Activated naive CD8-positive, alpha-beta T cell (primary cell): ENCODE measurements around the gene KLHL28.
A peak's percentile ranks its signal among the peaks of the same experiment; 100 is the strongest.

Experiments
- H3K27ac Mint-ChIP-seq: one replicate; pipeline ENCODE4 v1.8.0; 2021; ENCODE audit warnings: mixed read lengths
- H3K27me3 Mint-ChIP-seq: one replicate; pipeline ENCODE4 v1.8.0; 2021; ENCODE audit warnings: mixed read lengths
- H3K36me3 Mint-ChIP-seq: one replicate; pipeline ENCODE4 v1.8.0; 2021; ENCODE audit warnings: mixed read lengths
- H3K4me1 Mint-ChIP-seq: one replicate; pipeline ENCODE4 v1.8.0; 2021; ENCODE audit warnings: low read depth, mixed read lengths
- H3K4me3 Mint-ChIP-seq: one replicate; pipeline ENCODE4 v1.8.0; 2021; ENCODE audit warnings: mild to moderate bottlenecking, mixed read lengths
- H3K9me3 Mint-ChIP-seq: one replicate; pipeline ENCODE4 v1.8.0; 2021; ENCODE audit warnings: low read depth, mixed read lengths

The KLHL28 gene

GRCh38 chr14:44942436-44942835 lies 19.3 kb downstream of the KLHL28 start:
- H3K4me1 Mint-ChIP-seq = peaks cover 45% of the 10 kb centered on the region
- peaks cover 4% of the 10 kb centered on the region for H3K9me3 Mint-ChIP-seq
- no peaks in the 10 kb centered on the region for H3K27me3 Mint-ChIP-seq
- peak overlapping the region; percentile 46 for H3K27ac Mint-ChIP-seq
- peaks cover 51% of the 10 kb centered on the region for H3K36me3 Mint-ChIP-seq
- H3K4me3 Mint-ChIP-seq = no peak overlapping the region

- Mint-ChIP-seq H3K4me1 (peaks cover 44% of the 10 kb centered on the region), H3K27me3 (no peaks in the 10 kb centered on the region), H3K9me3 (peaks cover 4% of the 10 kb centered on the region), H3K4me3 (no peak overlapping the region), H3K36me3 (peaks cover 51% of the 10 kb centered on the region), H3K27ac (peak overlapping the region; percentile 46)
These were observed 20.2 kb downstream of the KLHL28 start for GRCh38 chr14:44941591-44941990.

GRCh38 chr14:44940944-44941343 lies 20.8 kb downstream of the KLHL28 start:
- Mint-ChIP-seq H3K4me3 (no peak overlapping the region), H3K9me3 (peaks cover 4% of the 10 kb centered on the region), H3K27ac (no peak overlapping the region), H3K36me3 (peaks cover 57% of the 10 kb centered on the region), H3K27me3 (no peaks in the 10 kb centered on the region), H3K4me1 (peaks cover 49% of the 10 kb centered on the region)

- no peak overlapping the region for H3K4me3 Mint-ChIP-seq
- H3K27ac Mint-ChIP-seq = peak overlapping the region; percentile 30
- no peaks in the 10 kb centered on the region for H3K27me3 Mint-ChIP-seq
- H3K9me3 Mint-ChIP-seq = peaks cover 4% of the 10 kb centered on the region
- peaks cover 47% of the 10 kb centered on the region for H3K4me1 Mint-ChIP-seq
- peaks cover 52% of the 10 kb centered on the region for H3K36me3 Mint-ChIP-seq
These were observed 21.5 kb downstream of the KLHL28 start for GRCh38 chr14:44940211-44940610.

DNA sequence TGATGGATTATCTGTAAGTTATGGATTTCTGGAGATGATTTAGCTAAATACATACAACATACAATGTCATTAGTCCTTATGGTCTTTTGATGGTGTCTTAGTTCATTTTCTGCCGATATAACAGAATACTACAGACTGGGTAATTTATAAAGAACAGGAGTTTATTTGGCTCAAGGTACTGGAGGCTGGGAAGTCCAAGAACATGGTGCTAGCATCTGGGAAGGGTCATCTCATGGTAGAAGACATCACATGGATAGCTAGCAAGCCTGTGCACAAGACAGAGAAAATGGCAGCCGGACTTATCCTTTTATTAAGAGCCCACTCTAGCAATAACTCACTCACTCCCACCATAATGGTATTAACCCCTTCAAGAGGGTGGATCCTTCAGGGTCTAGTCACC lies 24.2 kb downstream of the KLHL28 start:
- H3K9me3 Mint-ChIP-seq = peaks cover 4% of the 10 kb centered on the region
- H3K36me3 Mint-ChIP-seq = peaks cover 48% of the 10 kb centered on the region
- H3K4me3 Mint-ChIP-seq = no peak overlapping the region
- no peaks in the 10 kb centered on the region for H3K27me3 Mint-ChIP-seq
- H3K4me1 Mint-ChIP-seq = peaks cover 52% of the 10 kb centered on the region
- peak overlapping the region; percentile 5 for H3K27ac Mint-ChIP-seq

GRCh38 chr14:44935155-44935554 lies 26.6 kb downstream of the KLHL28 start:
- Mint-ChIP-seq H3K27ac (no peak overlapping the region), H3K27me3 (no peaks in the 10 kb centered on the region), H3K4me3 (no peak overlapping the region), H3K4me1 (peaks cover 45% of the 10 kb centered on the region), H3K9me3 (peaks cover 4% of the 10 kb centered on the region), H3K36me3 (peaks cover 36% of the 10 kb centered on the region)

DNA sequence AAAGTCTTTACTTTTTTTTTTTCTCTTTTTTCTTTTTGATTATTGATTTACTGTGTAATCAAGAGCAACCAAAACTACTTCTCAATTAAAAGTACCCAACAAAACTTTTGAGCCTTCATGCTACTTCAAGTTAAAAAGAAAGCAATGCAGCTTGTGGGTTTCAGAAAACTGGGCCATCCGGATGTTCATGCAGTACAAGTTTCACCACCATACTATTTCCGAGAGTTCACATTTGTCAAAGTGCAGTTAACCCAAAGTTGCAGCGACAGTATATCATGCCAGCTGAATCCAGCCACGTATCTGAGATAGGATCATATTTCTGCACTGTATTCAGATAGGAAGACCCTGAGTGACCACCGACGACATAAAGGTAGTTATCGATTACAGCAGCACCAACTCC lies 33.0 kb downstream of the KLHL28 start:
- Mint-ChIP-seq H3K4me1 (peaks cover 14% of the 10 kb centered on the region), H3K27me3 (no peaks in the 10 kb centered on the region), H3K9me3 (no peaks in the 10 kb centered on the region), H3K36me3 (peaks cover 5% of the 10 kb centered on the region), H3K27ac (no peak overlapping the region), H3K4me3 (no peak overlapping the region)

- Mint-ChIP-seq H3K9me3 (no peaks in the 10 kb centered on the region), H3K4me3 (no peak overlapping the region)
These were observed 46.9 kb downstream of the KLHL28 start for GRCh38 chr14:44914849-44915248.

DNA sequence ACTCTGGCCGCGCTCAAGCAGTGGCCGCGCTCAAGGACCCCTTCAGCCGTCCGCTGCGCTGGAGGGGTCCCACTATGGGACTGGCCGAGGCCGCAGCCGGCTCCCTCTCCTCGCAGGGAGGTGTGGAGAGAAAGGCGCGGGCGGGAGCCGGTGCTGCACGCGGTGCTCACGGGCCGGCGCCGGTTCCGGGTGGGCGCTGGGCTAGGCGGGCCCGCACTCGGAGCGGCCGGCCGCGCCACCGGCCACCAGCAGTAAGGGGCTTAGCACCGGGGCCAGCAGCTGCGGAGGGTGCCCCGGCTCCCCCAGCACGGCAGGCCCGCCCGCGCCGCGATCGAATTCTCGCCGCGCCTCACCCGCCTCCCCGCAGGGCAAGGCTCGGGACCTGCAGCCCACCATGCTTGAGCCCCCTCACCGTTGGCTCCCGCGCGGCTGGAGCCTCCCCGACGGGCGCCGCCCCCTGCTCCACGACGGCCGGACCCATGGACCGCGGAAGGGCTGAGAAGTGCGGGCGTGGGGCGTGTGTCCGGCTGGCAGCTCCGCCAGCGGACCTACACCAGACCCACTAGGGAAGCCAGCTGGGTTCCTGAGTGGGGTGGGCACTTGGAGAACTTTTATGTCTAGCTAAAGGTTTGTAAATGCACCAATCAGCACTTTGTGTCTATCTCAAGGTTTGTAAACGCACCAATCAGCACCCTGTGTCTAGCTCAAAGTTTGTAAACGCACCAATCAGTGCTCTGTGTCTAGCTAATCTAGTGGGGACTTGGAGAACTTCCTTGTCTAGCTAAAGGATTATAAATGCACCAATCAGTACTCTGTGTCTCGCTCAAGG lies 49.5 kb downstream of the KLHL28 start:
- H3K4me1 Mint-ChIP-seq = peaks cover 4% of the 10 kb centered on the region
- peaks cover 22% of the 10 kb centered on the region for H3K27me3 Mint-ChIP-seq
- peak overlapping the region; percentile 53 for H3K4me3 Mint-ChIP-seq
- no peak overlapping the region for H3K27ac Mint-ChIP-seq
- no peaks in the 10 kb centered on the region for H3K36me3 Mint-ChIP-seq
- no peaks in the 10 kb centered on the region for H3K9me3 Mint-ChIP-seq

More at GRCh38 chr14:44914849-44915248, 46.9 kb downstream of the KLHL28 start:
- H3K36me3 Mint-ChIP-seq = no peaks in the 10 kb centered on the region
- peaks cover 4% of the 10 kb centered on the region for H3K4me1 Mint-ChIP-seq
- no peak overlapping the region for H3K27ac Mint-ChIP-seq
- peaks cover 20% of the 10 kb centered on the region for H3K27me3 Mint-ChIP-seq

GRCh38 chr14:44910821-44911220 lies 50.9 kb downstream of the KLHL28 start:
- no peak overlapping the region for H3K27ac Mint-ChIP-seq
- H3K4me1 Mint-ChIP-seq = peaks cover 4% of the 10 kb centered on the region
- H3K36me3 Mint-ChIP-seq = no peaks in the 10 kb centered on the region
- no peaks in the 10 kb centered on the region for H3K9me3 Mint-ChIP-seq
- H3K27me3 Mint-ChIP-seq = peaks cover 22% of the 10 kb centered on the region
- no peak overlapping the region for H3K4me3 Mint-ChIP-seq

- Mint-ChIP-seq H3K4me3 (no peak overlapping the region), H3K36me3 (peaks cover 2% of the 10 kb centered on the region), H3K27me3 (no peaks in the 10 kb centered on the region), H3K27ac (peak overlapping the region; percentile 19), H3K4me1 (peaks cover 20% of the 10 kb centered on the region), H3K9me3 (no peaks in the 10 kb centered on the region)
These were observed 60.1 kb downstream of the KLHL28 start for GRCh38 chr14:44901696-44902095.

GRCh38 chr14:44898551-44898950 lies 63.2 kb downstream of the KLHL28 start:
- no peaks in the 10 kb centered on the region for H3K27me3 Mint-ChIP-seq
- peak overlapping the region; percentile 84 for H3K4me3 Mint-ChIP-seq
- H3K36me3 Mint-ChIP-seq = no peaks in the 10 kb centered on the region
- H3K9me3 Mint-ChIP-seq = no peaks in the 10 kb centered on the region
- H3K27ac Mint-ChIP-seq = peak overlapping the region; percentile 58
- H3K4me1 Mint-ChIP-seq = peaks cover 23% of the 10 kb centered on the region

GRCh38 chr14:44897845-44898151 lies 63.9 kb downstream of the KLHL28 start:
- H3K27me3 Mint-ChIP-seq = no peaks in the 10 kb centered on the region
- H3K9me3 Mint-ChIP-seq = no peaks in the 10 kb centered on the region
- peak overlapping the region; percentile 58 for H3K27ac Mint-ChIP-seq
- peaks cover 23% of the 10 kb centered on the region for H3K4me1 Mint-ChIP-seq
- H3K36me3 Mint-ChIP-seq = no peaks in the 10 kb centered on the region
- H3K4me3 Mint-ChIP-seq = peak overlapping the region; percentile 84

DNA sequence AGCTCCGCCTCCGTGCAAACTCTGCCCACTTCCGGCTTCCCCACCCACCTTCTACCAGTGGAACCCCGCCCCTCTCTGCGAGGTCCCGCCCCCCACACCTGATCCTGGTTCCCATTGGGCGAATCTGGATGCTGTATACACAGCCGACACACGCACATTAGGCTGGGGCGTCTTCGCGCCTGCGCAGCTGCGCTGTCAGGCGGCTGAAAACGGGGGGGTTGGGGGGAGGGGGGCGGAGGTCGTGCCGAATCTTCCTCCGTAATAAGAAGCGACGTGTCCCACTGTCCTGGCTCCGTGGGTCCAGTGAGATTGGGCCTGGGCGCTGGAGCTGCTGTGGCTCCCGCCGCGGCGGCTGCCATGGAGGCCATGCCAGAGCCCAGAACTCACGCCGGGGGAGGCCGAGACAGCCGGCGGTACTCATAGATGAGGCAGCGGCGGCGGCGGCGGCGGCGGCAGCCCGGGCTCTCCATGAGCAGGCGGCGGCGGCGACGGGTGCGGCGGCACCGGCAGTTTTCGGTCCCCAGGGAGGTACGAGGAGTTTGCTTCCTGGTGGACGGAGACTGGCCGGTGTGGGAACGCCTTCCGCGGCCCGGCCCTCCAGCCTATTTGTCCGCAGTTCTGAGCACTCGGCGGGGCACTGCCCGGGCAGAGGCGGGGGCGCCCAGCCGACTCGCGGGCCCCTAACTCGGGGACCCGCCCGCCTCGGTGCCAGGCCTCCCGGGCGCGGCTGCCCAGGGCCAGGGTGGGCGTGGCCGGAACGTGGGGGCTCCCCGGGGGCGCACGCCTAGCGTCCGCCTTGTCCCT lies 64.5 kb downstream of the KLHL28 start:
- Mint-ChIP-seq H3K4me1 (peaks cover 23% of the 10 kb centered on the region), H3K27me3 (no peaks in the 10 kb centered on the region), H3K36me3 (no peaks in the 10 kb centered on the region), H3K9me3 (no peaks in the 10 kb centered on the region), H3K27ac (peak overlapping the region; percentile 86), H3K4me3 (peak overlapping the region; percentile 89)

DNA sequence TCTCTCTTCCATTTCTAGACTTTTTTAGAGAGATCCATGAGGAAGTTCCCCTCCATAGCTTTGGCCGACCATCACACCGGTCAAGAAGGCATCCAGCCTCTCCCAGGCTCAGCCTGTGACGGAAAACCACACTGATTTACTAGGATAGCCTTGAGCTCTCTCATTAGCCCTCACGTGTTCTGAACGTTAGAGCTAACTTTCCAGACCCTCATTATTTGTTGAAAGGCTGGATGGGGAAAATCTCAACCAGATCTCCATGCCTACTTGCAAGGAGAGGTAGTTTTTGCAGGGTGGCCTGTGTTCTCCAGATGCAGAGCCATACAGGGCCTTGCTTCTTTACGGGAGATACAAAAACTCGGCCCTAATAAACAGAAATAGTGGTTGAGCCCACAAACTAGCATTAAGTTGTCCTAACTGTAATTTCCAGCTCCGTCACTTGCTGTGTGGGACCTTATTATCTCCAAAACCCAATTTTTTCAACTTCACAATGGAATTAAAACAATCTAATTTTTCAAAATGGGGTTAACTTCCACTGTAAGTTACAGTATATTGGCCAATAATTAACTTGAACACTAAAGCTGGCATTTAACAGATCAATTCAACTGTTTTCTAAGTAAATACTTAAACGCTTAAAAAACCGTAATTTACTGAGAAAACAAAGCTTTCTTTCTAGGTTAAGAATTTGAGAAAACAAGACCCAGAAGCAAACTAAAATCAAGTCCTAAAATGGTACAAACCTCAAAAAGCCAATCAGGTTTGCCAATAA lies 65.3 kb downstream of the KLHL28 start:
- no peaks in the 10 kb centered on the region for H3K9me3 Mint-ChIP-seq

More for the DNA sequence above, 65.3 kb downstream of the KLHL28 start:
- Mint-ChIP-seq H3K27me3 (peaks cover 3% of the 10 kb centered on the region), H3K4me1 (peaks cover 24% of the 10 kb centered on the region), H3K27ac (no peak overlapping the region), H3K4me3 (peak overlapping the region; percentile 89), H3K36me3 (peaks cover 3% of the 10 kb centered on the region)
